ENCODE measurements around the gene APOBEC3A.
A peak's percentile ranks its signal among the peaks of the same experiment; 100 is the strongest.

DNA sequence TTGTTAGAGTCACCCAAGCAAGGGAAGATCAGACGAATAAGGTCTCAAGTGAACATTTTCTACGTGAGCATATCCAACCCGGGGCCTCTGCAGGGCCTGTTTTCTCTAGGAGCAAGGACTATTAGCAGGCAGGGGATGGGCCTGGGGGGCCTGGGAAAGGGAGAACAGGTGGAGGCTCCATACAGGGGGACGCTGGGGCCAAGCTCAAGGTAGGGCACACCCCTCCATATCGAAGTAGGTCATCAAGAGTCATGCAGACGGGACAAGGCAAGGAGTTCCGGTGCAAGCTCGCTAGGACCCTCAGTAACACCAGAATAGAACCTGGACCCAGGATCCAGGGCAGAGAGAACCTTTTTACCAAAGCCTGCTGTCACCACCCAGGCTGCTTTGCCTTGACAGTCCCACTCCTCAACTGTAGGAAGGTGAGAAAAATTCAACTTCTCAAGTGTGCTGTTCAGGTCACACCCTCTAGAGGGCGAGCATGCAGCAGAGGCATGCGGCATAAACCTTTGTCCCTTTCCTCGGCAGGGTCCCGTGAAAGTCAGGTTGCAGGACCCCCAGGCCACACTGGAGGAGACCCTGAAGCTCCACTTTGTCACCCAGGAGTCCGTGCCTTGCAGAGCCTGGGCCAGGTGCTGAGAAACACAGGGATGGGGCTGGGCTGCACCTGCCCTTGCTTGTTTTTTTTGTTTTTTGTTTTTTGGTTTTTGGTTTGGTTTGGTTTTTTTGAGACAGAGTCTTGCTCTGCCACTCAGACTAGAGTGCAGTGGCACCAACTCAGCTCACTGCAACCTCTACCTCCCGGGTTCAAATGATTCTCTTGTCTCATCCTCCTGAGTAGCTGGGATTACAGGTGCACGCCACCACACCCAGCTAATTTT lies 16.1 kb downstream of the APOBEC3A start:
- TF ChIP-seq, protein P1, sequence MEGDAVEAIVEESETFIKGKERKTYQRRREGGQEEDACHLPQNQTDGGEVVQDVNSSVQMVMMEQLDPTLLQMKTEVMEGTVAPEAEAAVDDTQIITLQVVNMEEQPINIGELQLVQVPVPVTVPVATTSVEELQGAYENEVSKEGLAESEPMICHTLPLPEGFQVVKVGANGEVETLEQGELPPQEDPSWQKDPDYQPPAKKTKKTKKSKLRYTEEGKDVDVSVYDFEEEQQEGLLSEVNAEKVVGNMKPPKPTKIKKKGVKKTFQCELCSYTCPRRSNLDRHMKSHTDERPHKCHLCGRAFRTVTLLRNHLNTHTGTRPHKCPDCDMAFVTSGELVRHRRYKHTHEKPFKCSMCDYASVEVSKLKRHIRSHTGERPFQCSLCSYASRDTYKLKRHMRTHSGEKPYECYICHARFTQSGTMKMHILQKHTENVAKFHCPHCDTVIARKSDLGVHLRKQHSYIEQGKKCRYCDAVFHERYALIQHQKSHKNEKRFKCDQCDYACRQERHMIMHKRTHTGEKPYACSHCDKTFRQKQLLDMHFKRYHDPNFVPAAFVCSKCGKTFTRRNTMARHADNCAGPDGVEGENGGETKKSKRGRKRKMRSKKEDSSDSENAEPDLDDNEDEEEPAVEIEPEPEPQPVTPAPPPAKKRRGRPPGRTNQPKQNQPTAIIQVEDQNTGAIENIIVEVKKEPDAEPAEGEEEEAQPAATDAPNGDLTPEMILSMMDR (IDR thresholded peaks at IDR 0.05): peak in 11 of 12 donors; percentile 42 to 85 (median 67)
- no peak for TF ChIP-seq POLR2A (IDR thresholded peaks at IDR 0.05)
